Measurements from ENCODE around the gene SPRTN.

GRCh38 chr1:231385416-231385748 lies 47.3 kb downstream of the SPRTN start:
- TF ChIP-seq CTCF (conservative IDR thresholded peaks at IDR 0.05; ENCODE audit: low read length) (no peak), EZH2phosphoT487 (IDR thresholded peaks at IDR 0.05; ENCODE audit: borderline replicate concordance) (no peak)

All from Loucy (cell line).